CD14-positive monocyte (primary cell): Measurements from ENCODE around the gene FAM174B. TPM values are rescaled to one million over a fixed set of nuclear protein-coding genes. Genes with fewer than 3 reads are reported as not detected.

Experiments used
- DNase-seq, 3 donors: peaks; one replicate each; pipeline ENCODE4 v3.0.0-alpha.2; 2011 to 2022
- H2AFZ ChIP-seq: 2 replicates; pipeline ENCODE4 v1.6.0; 2012; ENCODE audit warnings: mild to moderate bottlenecking, low read depth, low read length, inconsistent platforms; ENCODE audit not compliant: insufficient read depth, poor library complexity, severe bottlenecking
- H3K27ac ChIP-seq, 2 donors: 1 replicate in 1 of 2; 2 replicates in 1 of 2; pipeline ENCODE4 v1.5.1; 2012 to 2013; ENCODE audit warnings: low read length in 2 of 2, control low read depth in 1 of 2, inconsistent platforms in 1 of 2, low read depth in 1 of 2, mild to moderate bottlenecking in 1 of 2
- H3K27me3 ChIP-seq, 2 donors: one replicate each; pipeline versions ENCODE4 v1.6.0 to v1.6.1; 2011 to 2013; ENCODE audit warnings: low read length in 2 of 2; ENCODE audit not compliant: control insufficient read depth in 2 of 2, insufficient read depth in 2 of 2
- H3K36me3 ChIP-seq, 2 donors: replicated peaks in 1 of 2; 1 replicate in 1 of 2; 2 replicates in 1 of 2; pipeline versions ENCODE4 v1.5.1 to v1.6.1; 2012 to 2013; ENCODE audit warnings: low read length in 2 of 2, control low read depth in 1 of 2, inconsistent platforms in 1 of 2, mild to moderate bottlenecking in 1 of 2; ENCODE audit not compliant: insufficient read depth in 2 of 2, control insufficient read depth in 1 of 2
- H3K4me1 ChIP-seq, 2 donors: 1 replicate in 1 of 2; 2 replicates in 1 of 2; pipeline versions ENCODE4 v1.5.1 to v1.6.1; 2012 to 2013; ENCODE audit warnings: low read length in 2 of 2, control low read depth in 1 of 2, inconsistent platforms in 1 of 2, mild to moderate bottlenecking in 1 of 2, moderate library complexity in 1 of 2; ENCODE audit not compliant: insufficient read depth in 2 of 2, control insufficient read depth in 1 of 2
- H3K4me2 ChIP-seq: replicated peaks from 2 replicates; pipeline ENCODE3; 2012; ENCODE audit warnings: low read length, moderate library complexity, mild to moderate bottlenecking; ENCODE audit not compliant: poor library complexity, severe bottlenecking; ENCODE audit errors: extremely low read depth
- H3K4me3 ChIP-seq, 3 experiments: fragments of 200-600 bp in 1 of 3; sonication (generic) in 1 of 3; replicated peaks in 1 of 3; 1 replicate in 2 of 3; 2 replicates in 1 of 3; pipeline ENCODE4 v1.5.1; 2011 to 2013; ENCODE audit warnings: low read length in 3 of 3, mild to moderate bottlenecking in 3 of 3, control low read depth in 2 of 3, low read depth in 2 of 3, inconsistent platforms in 1 of 3, moderate library complexity in 1 of 3
- H3K79me2 ChIP-seq: 2 replicates; pipeline ENCODE4 v1.6.0; 2012; ENCODE audit warnings: mild to moderate bottlenecking, control low read depth, inconsistent platforms, low read length, moderate library complexity; ENCODE audit not compliant: insufficient read depth
- H3K9ac ChIP-seq: 2 replicates; pipeline ENCODE4 v1.6.0; 2017; ENCODE audit warnings: low read length, mild to moderate bottlenecking; ENCODE audit not compliant: insufficient read depth, poor library complexity, severe bottlenecking
- H3K9me3 ChIP-seq, 2 donors: replicated peaks in 1 of 2; 1 replicate in 1 of 2; 2 replicates in 1 of 2; pipeline versions ENCODE4 v1.5.1 to v1.6.1; 2012 to 2013; ENCODE audit warnings: low read length in 2 of 2, control low read depth in 1 of 2; ENCODE audit not compliant: control insufficient read depth in 1 of 2, insufficient read depth in 1 of 2
- H4K20me1 ChIP-seq: 2 replicates; pipeline ENCODE4 v1.6.0; 2012; ENCODE audit warnings: mild to moderate bottlenecking, low read length, control low read depth, moderate library complexity; ENCODE audit not compliant: insufficient read depth
- H3K27ac Mint-ChIP-seq, 7 donors: one replicate each; pipeline ENCODE4 v1.8.0; 2020; ENCODE audit warnings: mild to moderate bottlenecking in 7 of 7, mixed read lengths in 7 of 7, moderate library complexity in 6 of 7, inconsistent platforms in 2 of 7
- H3K27me3 Mint-ChIP-seq, 3 donors: one replicate each; pipeline ENCODE4 v1.8.0; 2021 to 2022; ENCODE audit warnings: low read depth in 3 of 3, mild to moderate bottlenecking in 3 of 3, mixed read lengths in 3 of 3, moderate library complexity in 3 of 3, inconsistent platforms in 1 of 3
- H3K36me3 Mint-ChIP-seq, 2 donors: one replicate each; pipeline ENCODE4 v1.8.0; 2020; ENCODE audit warnings: mixed read lengths in 2 of 2, inconsistent platforms in 1 of 2, mild to moderate bottlenecking in 1 of 2
- H3K4me1 Mint-ChIP-seq: one replicate; pipeline ENCODE4 v1.8.0; 2020; ENCODE audit warnings: mild to moderate bottlenecking, mixed read lengths
- H3K4me3 Mint-ChIP-seq, 2 donors: one replicate each; pipeline ENCODE4 v1.8.0; 2020; ENCODE audit warnings: mild to moderate bottlenecking in 2 of 2, mixed read lengths in 2 of 2, moderate library complexity in 1 of 2
- H3K9me3 Mint-ChIP-seq, 7 donors: one replicate each; pipeline ENCODE4 v1.8.0; 2020 to 2022; ENCODE audit warnings: mixed read lengths in 7 of 7, mild to moderate bottlenecking in 6 of 7, moderate library complexity in 6 of 7, inconsistent platforms in 2 of 7
- CTCF ChIP-seq: fragments of 200-600 bp; IDR thresholded peaks from one replicate; pipeline ENCODE4 v1.8.0; 2022; ENCODE audit warnings: antibody characterized with exemption, mild to moderate bottlenecking
- WGBS: methylation state at CpG from one replicate; pipeline ENCODE4 v1.1.5; 2013; ENCODE audit warnings: missing lambda C conversion rate; ENCODE audit not compliant: insufficient coverage; 5-methylcytosine and 5-hydroxymethylcytosine counted together
- intact Hi-C, 2 donors: fragments of 100-400 bp; cut with micrococcal nuclease; formaldehyde crosslinking; loops; one replicate each; pipeline versions ENCODE4 v1.15.0 to v1.15.1; 2023
- polyA plus RNA-seq, 3 donors: library from polyadenylated mRNA; depleted of rRNA in 1 of 3; unstranded in 2 of 3; stranded (reverse) in 1 of 3; fragments of 300-500 nt in 2 of 3; fragments of >200 nt in 1 of 3; fragmentation: Illumina TruSeq in 2 of 3; gene quantifications; 1 replicate in 2 of 3; 2 replicates in 1 of 3; pipeline ENCODE4 v1.2.3, GENCODE V29; 2012 to 2021

FAM174B gene
- polyA plus RNA-seq, 3 donors, result 2.2 to 4.7 (median 3.2) TPM

DNA sequence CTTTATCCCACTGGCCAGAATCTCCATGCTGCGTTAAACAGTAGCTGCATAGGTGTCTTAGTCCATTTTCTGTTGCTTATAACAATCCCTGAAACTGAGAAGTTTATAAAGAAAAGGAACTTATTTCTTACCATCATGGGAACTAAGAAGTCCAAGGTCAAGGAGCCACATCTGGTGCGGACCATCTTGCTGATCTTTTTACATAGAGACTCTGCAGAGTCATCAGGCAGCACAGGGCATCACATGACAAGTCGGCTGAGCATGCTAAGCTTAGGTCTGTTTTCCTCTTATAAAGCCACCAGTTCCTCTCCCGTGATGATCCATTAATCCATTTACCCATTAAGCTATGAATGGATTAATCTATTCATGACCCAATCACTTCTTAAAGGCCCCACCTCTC lies 22.4 kb upstream of the FAM174B start:
- H3K9me3 ChIP-seq, result no peaks in the 10 kb centered on the region
- peaks cover 0 to 4% (median 0%) of the 10 kb centered on the region in 7 donors for H3K9me3 Mint-ChIP-seq
- no peak for DNase-seq
- H3K27ac ChIP-seq, result no peak overlapping the region
- H3K27me3 ChIP-seq, result no peaks in the 10 kb centered on the region
- H3K36me3 Mint-ChIP-seq, result no peaks in the 10 kb centered on the region
- no peak overlapping the region for H3K4me3 Mint-ChIP-seq
- no peak overlapping the region for H3K4me3 ChIP-seq
- H3K9ac ChIP-seq, result no peak overlapping the region
- no peaks in the 10 kb centered on the region for H3K4me1 ChIP-seq
- H3K79me2 ChIP-seq, result no peaks in the 10 kb centered on the region
- peaks cover 0 to 2% (median 0%) of the 10 kb centered on the region in 3 donors for H3K27me3 Mint-ChIP-seq
- H3K36me3 ChIP-seq, result no peaks in the 10 kb centered on the region
- no peak for TF ChIP-seq CTCF
- WGBS, result 0% methylated on average over 1 of the region's 4 CpGs
- intact Hi-C loops, result no loop called here
- no peak overlapping the region for H2AFZ ChIP-seq
- H3K4me1 Mint-ChIP-seq, result peaks cover 8% of the 10 kb centered on the region
- H3K27ac Mint-ChIP-seq, result peak overlapping the region in 1 of 7 donors; percentile 12
- H3K4me2 ChIP-seq, result no peak overlapping the region
- H4K20me1 ChIP-seq, result no peaks in the 10 kb centered on the region

- DNase-seq, result no peak
- Histone ChIP-seq H3K27me3 (no peaks in the 10 kb centered on the region), H3K27ac (no peak overlapping the region), H3K9me3 (no peaks in the 10 kb centered on the region), H3K4me2 (no peak overlapping the region), H3K36me3 (no peaks in the 10 kb centered on the region), H3K9ac (no peak overlapping the region), H3K79me2 (no peaks in the 10 kb centered on the region), H2AFZ (no peak overlapping the region), H3K4me1 (no peaks in the 10 kb centered on the region), H4K20me1 (no peaks in the 10 kb centered on the region), H3K4me3 (no peak overlapping the region)
- no CpG with 5 or more reads among the region's 2 CpGs for WGBS
- H3K4me1 Mint-ChIP-seq, result peaks cover 5% of the 10 kb centered on the region
- H3K36me3 Mint-ChIP-seq, result no peaks in the 10 kb centered on the region
- peaks cover 0 to 2% (median 0%) of the 10 kb centered on the region in 3 donors for H3K27me3 Mint-ChIP-seq
- no peak for TF ChIP-seq CTCF
- no peak overlapping the region for H3K27ac Mint-ChIP-seq
- intact Hi-C loops, result no loop called here
- H3K4me3 Mint-ChIP-seq, result no peak overlapping the region
- peaks cover 0 to 4% (median 0%) of the 10 kb centered on the region in 7 donors for H3K9me3 Mint-ChIP-seq
Observed at GRCh38 chr15:92676561-92676960, 21.0 kb upstream of the FAM174B start.
